ENCODE results near the gene PLXNB1.
"Not testable (repeated sequence)": the region's sequence is repeated elsewhere in the genome, so short reads cannot be mapped to it uniquely, and the experiment has no call there.

Gene PLXNB1

GRCh38 chr3:48429960-48430707 lies at the start of gene PLXNB1:
TSS of gene PLXNB1 (minus strand) at chr3:48430086. CDS start at chr3:48424611, 5,475 bp downstream.
- DNase-seq: peak in 1 of 56 donors; percentile 22

DNA sequence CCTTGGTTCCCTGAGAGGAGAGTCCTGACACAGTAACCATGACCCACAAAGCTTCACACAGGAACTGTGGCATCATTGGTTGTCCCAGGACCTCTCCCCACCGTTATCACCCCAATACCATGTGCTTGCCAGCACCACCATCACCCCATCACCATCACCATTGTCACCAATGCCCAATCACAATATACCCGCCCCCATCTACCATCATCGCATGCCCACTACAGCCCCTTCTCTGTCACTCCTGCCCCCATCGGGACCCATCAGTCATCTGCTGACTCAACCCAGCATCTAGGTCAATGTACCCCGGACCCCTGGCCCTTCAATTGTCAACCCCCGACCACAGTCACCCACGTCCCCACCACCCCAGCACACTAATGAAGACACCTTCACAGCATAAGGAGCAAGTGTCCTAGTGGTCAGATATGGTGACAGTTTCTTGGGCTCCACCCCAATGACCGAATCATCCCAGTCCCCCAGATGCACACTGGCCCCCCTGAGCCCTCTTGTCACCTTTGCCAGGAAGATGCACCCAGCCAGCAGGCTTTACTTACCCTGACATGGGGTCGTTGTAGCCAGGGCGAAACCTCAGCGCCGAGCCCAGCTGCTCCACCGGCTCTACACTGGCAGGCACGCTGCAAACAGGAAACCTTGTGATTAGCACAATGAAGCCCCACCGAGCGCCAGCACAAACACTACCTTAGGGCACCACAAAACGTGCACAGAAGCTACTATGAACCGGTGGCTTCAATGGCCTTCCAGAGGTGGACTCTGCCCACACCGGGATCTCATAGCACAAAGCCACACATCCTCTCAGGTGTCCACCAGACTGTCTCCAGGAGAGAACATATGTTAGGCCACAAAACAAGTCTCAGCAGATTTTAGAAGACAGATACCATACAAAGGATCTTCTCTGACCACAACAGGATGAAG lies 49.0 kb upstream of the PLXNB1 start:
- no peak for DNase-seq

DNA sequence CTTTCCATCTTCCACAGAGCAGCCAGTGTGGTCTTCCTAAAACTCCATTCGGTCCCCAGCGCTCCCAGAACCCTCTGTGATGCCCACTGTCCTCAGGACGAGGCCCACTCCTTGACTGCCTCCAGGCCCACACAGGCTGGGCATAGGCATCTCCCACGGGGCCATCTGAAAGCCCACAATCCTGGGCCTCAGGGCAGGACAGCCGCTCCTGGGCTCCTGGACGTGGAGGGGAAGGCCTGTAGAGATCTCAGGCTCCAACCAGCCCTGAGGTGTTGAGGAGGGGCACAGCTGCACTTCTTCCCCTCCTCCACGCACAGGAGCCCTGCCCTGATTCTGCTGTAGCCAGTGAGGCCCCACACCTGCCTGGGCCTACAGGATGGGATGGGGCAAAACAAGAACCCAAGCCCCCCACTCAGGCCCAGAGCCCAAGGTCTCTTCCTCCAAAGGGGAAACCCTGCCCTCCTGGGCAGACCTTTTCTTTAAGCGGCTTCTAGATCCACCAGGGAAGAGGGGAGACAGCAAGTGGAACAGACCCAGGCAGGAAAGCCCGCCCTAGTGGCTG lies 48.2 kb upstream of the PLXNB1 start:
- DNase-seq: no peak

DNA sequence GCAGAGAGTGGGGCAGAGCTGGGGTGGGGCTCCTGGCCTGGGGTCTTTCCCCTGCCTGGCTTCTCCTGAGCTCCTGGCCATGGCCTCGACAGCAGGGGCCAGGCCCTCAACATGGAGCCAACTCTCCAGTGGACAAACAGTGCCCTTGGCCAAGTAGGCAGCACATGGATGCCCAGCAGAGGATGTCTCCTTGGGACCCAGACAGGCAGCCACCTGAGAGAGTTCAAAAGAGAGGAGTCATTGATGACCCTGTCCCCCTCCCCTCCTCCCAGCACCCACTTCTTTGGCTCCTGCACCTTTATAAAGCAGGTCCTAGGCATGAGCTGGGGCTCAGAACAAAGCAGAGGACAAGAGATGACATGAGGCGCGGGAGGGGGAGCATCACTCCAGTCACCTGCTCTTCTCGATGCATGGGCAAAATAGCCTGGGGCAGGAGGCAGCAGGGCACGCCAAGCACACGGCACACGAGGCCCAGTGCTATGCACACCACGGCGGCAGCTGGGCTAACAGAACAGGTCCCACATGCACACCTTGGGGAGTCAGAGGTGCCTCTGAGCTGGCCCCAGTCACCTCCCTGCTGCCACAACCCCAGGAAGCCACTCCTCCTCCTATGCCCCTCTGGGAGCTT lies 46.7 kb upstream of the PLXNB1 start:
- DNase-seq: no peak

DNA sequence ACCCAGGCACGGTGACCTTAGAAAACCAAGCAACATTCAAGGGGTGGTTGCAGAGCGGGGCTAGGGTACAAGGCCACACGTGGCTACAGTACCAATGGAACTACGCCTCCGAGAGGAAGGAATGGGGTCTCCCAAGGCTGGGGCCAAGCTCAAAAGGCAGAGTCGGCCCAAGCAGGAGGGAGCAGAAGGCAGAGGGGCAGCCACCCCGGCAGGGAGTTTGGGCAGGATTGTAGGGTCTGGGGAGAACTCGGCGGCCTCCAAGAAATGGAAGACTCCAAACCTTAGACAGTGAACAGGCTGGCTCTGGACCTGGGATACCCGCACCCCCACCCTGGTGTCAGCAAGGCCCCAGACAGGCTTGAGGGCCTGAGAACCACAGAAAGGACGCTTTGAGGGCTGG lies 45.3 kb upstream of the PLXNB1 start:
- no peak for DNase-seq

DNA sequence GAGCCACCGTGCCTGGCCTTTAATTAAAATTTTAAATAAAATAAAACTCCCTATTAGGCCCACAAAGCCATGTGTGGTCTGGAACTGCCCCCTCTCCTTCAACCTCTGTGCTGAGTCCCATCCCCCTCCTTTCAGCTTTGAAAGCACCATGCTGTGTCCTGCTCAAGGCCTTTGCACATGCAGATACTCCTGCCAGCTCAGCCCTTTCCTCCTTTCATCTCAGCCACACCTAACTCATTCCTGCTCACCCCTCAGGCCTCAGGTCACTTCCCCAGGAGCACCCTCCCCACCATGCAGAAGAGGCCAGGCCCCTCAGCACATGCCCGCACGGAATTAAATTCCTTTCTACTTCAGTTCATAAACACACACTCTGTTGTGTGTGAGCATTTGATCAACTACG lies 44.7 kb upstream of the PLXNB1 start:
- no peak for DNase-seq

GRCh38 chr3:48474031-48474430 lies 44.1 kb upstream of the PLXNB1 start:
- not testable (repeated sequence) for DNase-seq

- no peak for DNase-seq
Measured at GRCh38 chr3:48473617-48473952, 43.7 kb upstream of the PLXNB1 start.

GRCh38 chr3:48472923-48473616 lies 43.2 kb upstream of the PLXNB1 start:
- DNase-seq: peak in 53 of 56 donors; percentile 40 to 91 (median 75)

GRCh38 chr3:48472673-48472922 lies 42.7 kb upstream of the PLXNB1 start:
- DNase-seq: peak in 3 of 56 donors; percentile 53 to 64 (median 57)

- DNase-seq: no peak
Measured at GRCh38 chr3:48470286-48470685, 40.4 kb upstream of the PLXNB1 start.

DNA sequence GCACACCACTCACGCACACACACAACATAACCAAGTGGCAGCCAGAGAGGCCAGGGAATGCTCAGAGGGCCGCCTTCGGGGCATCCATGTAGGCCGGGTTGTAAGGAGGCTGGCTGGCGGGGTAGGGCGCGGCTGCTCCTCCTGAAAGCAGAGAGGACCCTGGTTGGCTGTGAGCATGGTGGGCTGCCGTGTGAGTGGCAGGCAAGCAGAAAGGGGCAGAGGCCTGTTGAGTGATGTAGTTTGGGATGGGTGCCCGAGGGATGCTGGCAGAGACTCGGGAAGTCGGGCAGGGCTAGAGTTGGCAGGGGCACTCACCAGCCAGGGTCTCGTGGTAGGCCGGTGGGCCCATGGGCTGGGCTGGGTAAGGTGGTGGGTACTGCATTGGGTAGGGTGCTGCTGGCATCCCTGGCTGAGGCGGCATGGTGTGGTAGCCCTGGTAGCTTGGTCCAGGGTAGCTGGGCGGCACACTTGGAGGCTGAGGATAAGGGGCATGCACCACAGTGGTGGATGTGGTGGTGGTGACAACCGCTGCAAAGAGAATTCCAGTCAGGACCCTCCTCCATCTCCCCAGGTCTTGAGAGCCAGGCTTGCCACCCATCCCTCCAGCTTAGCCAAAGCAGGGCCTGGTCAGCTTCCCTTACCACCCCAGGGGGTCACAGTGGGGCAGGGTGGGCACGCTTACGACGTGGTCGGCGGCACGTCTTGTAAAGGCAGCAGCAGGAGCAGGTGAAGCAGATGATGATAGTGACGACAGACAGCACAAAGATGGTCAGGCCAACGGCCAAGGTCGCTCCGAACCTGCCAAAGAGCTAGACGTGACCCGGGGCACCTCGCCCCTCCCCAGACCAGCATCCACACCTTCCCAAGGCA lies 39.4 kb upstream of the PLXNB1 start:
- DNase-seq: peak in 20 of 56 donors; percentile 18 to 49 (median 34)

DNA sequence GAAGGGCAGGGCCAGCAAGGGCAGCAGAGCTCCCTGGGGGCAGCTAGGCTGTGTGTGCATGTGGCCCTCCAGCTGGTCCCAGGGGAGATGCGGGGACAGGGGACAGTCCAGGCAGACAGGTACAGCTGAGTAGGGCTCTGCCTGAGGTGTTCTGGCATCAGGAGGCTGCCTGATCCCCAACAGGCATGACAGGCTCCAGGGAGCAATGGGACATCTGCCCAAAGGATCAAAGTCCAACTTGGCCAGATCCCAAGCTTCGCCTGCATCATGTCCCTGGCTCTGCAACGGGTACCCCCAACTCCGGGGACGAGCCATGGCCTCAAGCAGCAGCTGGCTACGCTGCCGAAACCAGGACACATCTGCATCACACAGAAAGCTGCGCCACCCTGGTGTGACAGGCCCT lies 38.4 kb upstream of the PLXNB1 start:
- peak in 1 of 56 donors; percentile 33 for DNase-seq

GRCh38 chr3:48467473-48468267 lies 37.8 kb upstream of the PLXNB1 start:
- DNase-seq: no peak

DNA sequence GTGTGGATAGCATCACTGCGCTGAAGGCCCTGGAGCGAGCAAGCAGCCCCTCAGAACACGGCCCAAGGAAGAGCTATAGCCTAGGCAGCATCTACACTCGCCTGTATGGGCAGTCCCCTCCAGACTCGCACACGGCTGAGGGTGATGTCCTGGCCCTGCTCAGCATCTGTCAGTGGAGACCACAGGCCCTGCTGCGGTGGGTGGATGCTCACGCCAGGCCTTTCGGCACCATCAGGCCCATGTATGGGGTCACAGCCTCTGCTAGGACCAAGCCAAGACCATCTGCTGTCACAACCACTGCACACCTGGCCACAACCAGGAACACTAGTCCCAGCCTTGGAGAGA lies 37.2 kb upstream of the PLXNB1 start:
- DNase-seq: no peak

- peak in 6 of 56 donors; percentile 13 to 51 (median 34) for DNase-seq
Measured at GRCh38 chr3:48466386-48467109, 36.7 kb upstream of the PLXNB1 start.

DNA sequence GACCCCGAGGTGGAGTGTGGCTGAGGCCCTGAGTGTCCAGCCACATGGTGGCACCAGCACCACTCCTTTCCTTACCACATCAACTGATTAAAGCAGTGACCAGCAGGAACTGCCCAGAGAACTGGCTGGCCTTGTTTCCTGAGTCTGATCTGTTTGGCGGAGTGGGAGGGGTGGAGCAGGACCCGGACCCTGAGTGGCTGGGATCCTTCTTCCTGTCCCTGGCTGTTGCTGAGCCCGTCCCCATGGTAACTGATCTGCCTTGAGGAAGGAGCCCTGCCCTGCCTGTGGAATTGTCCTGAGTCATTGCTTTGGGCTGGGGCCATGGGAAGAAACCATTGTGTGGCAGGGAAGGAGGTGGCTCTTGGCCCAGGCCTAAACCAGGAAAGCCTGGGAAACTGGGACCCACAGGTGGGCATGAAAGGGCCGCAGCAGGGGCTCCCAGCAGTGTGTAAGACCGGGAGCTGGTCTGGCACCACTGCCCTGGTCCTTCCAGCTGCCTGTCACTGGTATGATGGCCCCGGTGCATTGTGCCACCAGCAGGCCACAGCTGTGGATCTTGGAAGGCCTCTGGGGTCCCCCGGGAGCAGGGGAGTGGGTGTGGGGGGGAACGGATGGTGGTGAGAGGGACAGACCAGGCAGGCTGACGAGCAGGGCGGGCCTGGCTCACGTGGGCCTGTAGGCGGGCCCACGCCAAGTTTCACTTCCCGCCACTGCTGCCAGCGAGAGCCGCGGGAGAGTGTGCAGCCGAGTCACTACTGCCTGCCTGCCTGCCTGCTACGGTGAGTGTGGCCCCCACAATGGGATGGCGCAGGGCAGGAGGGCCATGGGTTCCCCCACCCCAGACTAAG lies 35.9 kb upstream of the PLXNB1 start:
- peak; percentile 62 to 100 (median 97) for DNase-seq

DNA sequence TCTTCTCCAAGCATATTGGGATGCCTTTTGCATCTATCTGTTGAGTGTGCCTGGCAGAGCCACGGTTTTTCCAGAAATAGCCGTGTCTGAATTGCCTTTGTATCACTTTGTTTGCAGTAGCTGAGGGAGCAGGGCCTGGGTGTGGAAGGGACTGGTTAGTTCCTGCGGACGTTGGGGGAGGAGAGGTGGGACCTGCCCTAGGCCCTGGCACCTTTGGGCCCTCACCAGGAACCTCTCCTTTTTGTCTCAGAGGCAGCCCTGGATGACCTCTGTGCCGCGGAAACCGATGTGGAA lies 35.3 kb upstream of the PLXNB1 start:
- DNase-seq: peak in 1 of 56 donors; percentile 69

Data from amygdala (tissue), 56 donors.